HEK293 (cell line): ENCODE data around the gene ZNF688.

ENCODE experiments used
- BCL11B ChIP-seq: fragments of 450-650 bp; formaldehyde crosslinking; IDR thresholded peaks from 2 replicates; pipeline ENCODE4 v1.5.1; 2016; ENCODE audit warnings: low read depth, missing biosample characterization, missing genetic modification characterization
- HIC1 ChIP-seq: fragments of 450-650 bp; formaldehyde crosslinking; IDR thresholded peaks from 2 replicates; pipeline ENCODE4 v1.5.1; 2016; ENCODE audit warnings: missing biosample characterization, missing genetic modification characterization
- HOXD13 ChIP-seq: sonication (generic); formaldehyde crosslinking; IDR thresholded peaks from 2 replicates; pipeline ENCODE4 v1.8.0; 2022; ENCODE audit warnings: missing genetic modification reagents, borderline replicate concordance
- INSM2 ChIP-seq: fragments of 450-650 bp; formaldehyde crosslinking; IDR thresholded peaks from 2 replicates; pipeline ENCODE4 v1.5.1; 2016; ENCODE audit warnings: missing biosample characterization, missing genetic modification characterization
- OSR2 ChIP-seq: fragments of 450-650 bp; formaldehyde crosslinking; IDR thresholded peaks from 2 replicates; pipeline ENCODE4 v1.5.1; 2016; ENCODE audit warnings: missing biosample characterization, missing genetic modification characterization
- PRDM10 ChIP-seq: fragments of 450-650 bp; formaldehyde crosslinking; IDR thresholded peaks from 2 replicates; pipeline ENCODE4 v1.5.1; 2016; ENCODE audit warnings: missing biosample characterization, missing genetic modification characterization
- SP2 ChIP-seq: fragments of 450-650 bp; formaldehyde crosslinking; IDR thresholded peaks from 2 replicates; pipeline ENCODE4 v1.5.1; 2016; ENCODE audit warnings: missing biosample characterization, missing genetic modification characterization
- YY2 ChIP-seq: fragments of 450-650 bp; formaldehyde crosslinking; IDR thresholded peaks from 2 replicates; pipeline ENCODE4 v1.5.1; 2016; ENCODE audit warnings: missing biosample characterization, missing genetic modification characterization
- ZBTB1 ChIP-seq: fragments of 450-650 bp; formaldehyde crosslinking; IDR thresholded peaks from 2 replicates; pipeline ENCODE4 v1.5.1; 2016; ENCODE audit warnings: missing biosample characterization, missing genetic modification characterization
- ZBTB21 ChIP-seq: fragments of 450-650 bp; formaldehyde crosslinking; IDR thresholded peaks from 2 replicates; pipeline ENCODE4 v1.5.1; 2017; ENCODE audit warnings: missing biosample characterization, missing genetic modification characterization
- ZBTB8A ChIP-seq: fragments of 450-650 bp; formaldehyde crosslinking; IDR thresholded peaks from 2 replicates; pipeline ENCODE4 v1.5.1; 2016; ENCODE audit warnings: missing biosample characterization, missing genetic modification characterization
- ZNF24 ChIP-seq: fragments of 450-650 bp; formaldehyde crosslinking; IDR thresholded peaks from 2 replicates; pipeline ENCODE4 v1.5.1; 2016; ENCODE audit warnings: missing biosample characterization, missing genetic modification characterization
- ZNF335 ChIP-seq: fragments of 450-650 bp; formaldehyde crosslinking; conservative IDR thresholded peaks from 2 replicates; pipeline ENCODE4 v1.5.1; 2016; ENCODE audit warnings: missing biosample characterization, missing genetic modification characterization
- ZNF513 ChIP-seq: fragments of 450-650 bp; IDR thresholded peaks from 2 replicates; pipeline ENCODE4 v1.5.1; 2018; ENCODE audit warnings: missing biosample characterization, missing genetic modification characterization
- ZNF518A ChIP-seq: fragments of 450-650 bp; formaldehyde crosslinking; conservative IDR thresholded peaks from 2 replicates; pipeline ENCODE4 v1.5.1; 2016; ENCODE audit warnings: low read depth, missing biosample characterization, missing genetic modification characterization
- ZNF558 ChIP-seq: fragments of 450-650 bp; formaldehyde crosslinking; IDR thresholded peaks from 2 replicates; pipeline ENCODE4 v1.5.1; 2016; ENCODE audit warnings: missing biosample characterization, missing genetic modification characterization
- ZNF596 ChIP-seq: fragments of 450-650 bp; IDR thresholded peaks from 2 replicates; pipeline ENCODE4 v1.5.0; 2018; ENCODE audit warnings: missing biosample characterization, mild to moderate bottlenecking, missing genetic modification characterization, moderate library complexity
- ZNF677 ChIP-seq: fragments of 450-650 bp; IDR thresholded peaks from 2 replicates; pipeline ENCODE4 v1.5.0; 2018; ENCODE audit warnings: missing biosample characterization, mild to moderate bottlenecking, missing genetic modification characterization, moderate library complexity
- ZNF707 ChIP-seq: fragments of 450-650 bp; formaldehyde crosslinking; IDR thresholded peaks from 2 replicates; pipeline ENCODE4 v1.5.1; 2016; ENCODE audit warnings: missing biosample characterization, missing genetic modification characterization
- ZNF768 ChIP-seq: fragments of 450-650 bp; formaldehyde crosslinking; IDR thresholded peaks from 2 replicates; pipeline ENCODE4 v1.5.1; 2018; ENCODE audit warnings: missing biosample characterization, mild to moderate bottlenecking, missing genetic modification characterization
- ZNF776 ChIP-seq: fragments of 450-650 bp; formaldehyde crosslinking; IDR thresholded peaks from 2 replicates; pipeline ENCODE4 v1.5.0; 2017; ENCODE audit warnings: missing biosample characterization, missing genetic modification characterization, borderline replicate concordance
- ZNF785 ChIP-seq: fragments of 450-650 bp; formaldehyde crosslinking; IDR thresholded peaks from 2 replicates; pipeline ENCODE4 v1.5.1; 2016; ENCODE audit warnings: missing biosample characterization, missing genetic modification characterization
- ZNF792 ChIP-seq: fragments of 450-650 bp; formaldehyde crosslinking; IDR thresholded peaks from 2 replicates; pipeline ENCODE4 v1.5.1; 2016; ENCODE audit warnings: missing biosample characterization, missing genetic modification characterization

The ZNF688 gene

DNA sequence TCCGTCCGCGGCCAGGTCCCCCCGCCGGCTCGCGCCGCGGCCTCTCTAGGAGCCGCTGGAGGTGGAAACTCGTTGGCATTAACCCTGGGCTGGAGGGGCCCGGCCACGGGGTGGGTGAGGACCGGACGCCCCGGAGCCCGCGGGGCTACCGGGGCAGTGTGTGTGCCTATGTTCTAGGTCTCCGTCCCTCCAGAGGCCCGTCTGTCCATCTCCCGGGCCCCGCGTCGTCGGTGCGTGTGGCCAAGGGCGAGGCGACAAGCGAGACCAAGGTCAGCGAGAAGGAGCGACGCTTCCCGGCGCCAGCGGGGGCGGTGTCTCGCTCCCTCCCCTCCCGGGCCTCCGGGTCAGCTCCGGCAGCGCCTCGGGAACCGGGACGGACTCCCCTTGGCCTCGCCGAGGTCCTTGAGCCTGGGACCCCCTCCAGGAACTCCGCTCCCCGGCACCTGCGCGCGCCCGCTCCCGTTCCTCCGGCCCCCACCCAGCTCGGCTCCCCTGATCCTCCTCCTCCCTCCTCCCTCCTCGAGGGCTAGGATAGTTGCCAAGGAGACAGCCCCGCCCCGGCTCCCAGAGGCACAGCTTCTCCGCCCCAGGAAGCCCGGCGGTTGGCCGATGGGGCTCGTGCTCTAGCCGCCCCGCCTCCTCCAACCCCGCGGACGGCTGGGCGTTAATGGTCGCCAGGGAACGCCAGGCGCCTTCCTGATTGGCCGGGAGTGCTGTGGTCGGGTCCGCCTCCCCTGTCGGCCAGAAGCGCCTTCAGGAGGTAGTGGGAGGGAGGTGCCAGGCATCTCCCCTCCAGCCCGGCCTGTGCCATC is 44.5 kb downstream of the ZNF688 start (continued):
- TF ChIP-seq PRDM10 (peak; percentile 88; the same call in 1 of the 2 replicates), ZNF558 (no peak), ZNF792 (tag by site-specific recombination) (peak; percentile 75; the same call in 1 of the 2 replicates), ZNF335 (peak; percentile 98), ZNF768 (tag by site-specific recombination) (peak; percentile 8; the same call in 1 of the 2 replicates), ZBTB1 (tag by site-specific recombination) (peak; percentile 100), INSM2 (tag by site-specific recombination) (peak; percentile 78; the same call in 1 of the 2 replicates), ZBTB8A (tag by site-specific recombination) (peak; percentile 73), ZNF513 (tag by site-specific recombination) (peak; percentile 48; the same call in 1 of the 2 replicates), ZNF776 (no peak), BCL11B (tag by site-specific recombination) (peak; percentile 83; the same call in 1 of the 2 replicates), ZNF677 (tag by site-specific recombination) (peak; percentile 13; the same call in 1 of the 2 replicates), ZNF707 (tag by site-specific recombination) (no peak), OSR2 (tag by site-specific recombination) (peak; percentile 13; the same call in 1 of the 2 replicates), HOXD13 (CRISPR knock-in tag) (no peak), ZNF596 (tag by site-specific recombination) (no peak), ZBTB21 (tag by site-specific recombination) (peak; percentile 69), ZNF24 (tag by site-specific recombination) (peak; percentile 91), SP2 (tag by site-specific recombination) (peak; percentile 100), YY2 (tag by site-specific recombination) (peak; percentile 60), ZNF518A (peak; percentile 41; the same call in 1 of the 2 replicates), HIC1 (tag by site-specific recombination) (no peak; the same call in 1 of the 2 replicates), ZNF785 (peak; percentile 86; the same call in 1 of the 2 replicates)
